GM19238 (cell line): ENCODE data around the gene ADM2.

Experiments used
- DNase-seq: peaks from one replicate; pipeline ENCODE4 v3.0.0; 2011; ENCODE audit warnings: low spot score; ENCODE audit not compliant: insufficient read length

Gene ADM2

GRCh38 chr22:50445071-50445879 lies 36.1 kb upstream of the ADM2 start:
- DNase-seq: no peak

GRCh38 chr22:50445880-50446707 lies 35.2 kb upstream of the ADM2 start:
- DNase-seq: no peak

GRCh38 chr22:50446708-50447575 lies 34.4 kb upstream of the ADM2 start:
- no peak for DNase-seq

GRCh38 chr22:50447576-50448551 lies 33.5 kb upstream of the ADM2 start:
- DNase-seq: no peak

GRCh38 chr22:50452649-50453048 lies 28.7 kb upstream of the ADM2 start:
- no peak for DNase-seq

- no peak for DNase-seq
These were observed 26.7 kb upstream of the ADM2 start for GRCh38 chr22:50454556-50455075.

- no peak for DNase-seq
These were observed 26.1 kb upstream of the ADM2 start for GRCh38 chr22:50455201-50455600.

- DNase-seq: no peak
These were observed 25.3 kb upstream of the ADM2 start for GRCh38 chr22:50456026-50456425.

GRCh38 chr22:50456466-50457234 lies 24.7 kb upstream of the ADM2 start:
- no peak for DNase-seq

GRCh38 chr22:50459016-50459415 lies 22.3 kb upstream of the ADM2 start:
- no peak for DNase-seq

- DNase-seq: no peak
These were observed 21.7 kb upstream of the ADM2 start for GRCh38 chr22:50459496-50460140.

- DNase-seq: no peak
These were observed 20.4 kb upstream of the ADM2 start for GRCh38 chr22:50460938-50461337.

- no peak for DNase-seq
These were observed 19.8 kb upstream of the ADM2 start for GRCh38 chr22:50461536-50461935.

- no peak for DNase-seq
These were observed 19.3 kb upstream of the ADM2 start for GRCh38 chr22:50461979-50462540.

- no peak for DNase-seq
These were observed 18.0 kb upstream of the ADM2 start for GRCh38 chr22:50463188-50463900.

GRCh38 chr22:50464451-50464850 lies 16.9 kb upstream of the ADM2 start:
- no peak for DNase-seq

GRCh38 chr22:50465066-50465930 lies 16.0 kb upstream of the ADM2 start:
- no peak for DNase-seq
